Anterior cingulate cortex (tissue), 58 donors: ENCODE data around the gene WDR75.
"Not testable (repeated sequence)": the region's sequence is repeated elsewhere in the genome, so short reads cannot be mapped to it uniquely, and the experiment has no call there.

Experiments used
- DNase-seq, 58 donors: peaks; one replicate each; lab custom pipeline; 2025; lab: John Stamatoyannopoulos, UW

The WDR75 gene

DNA sequence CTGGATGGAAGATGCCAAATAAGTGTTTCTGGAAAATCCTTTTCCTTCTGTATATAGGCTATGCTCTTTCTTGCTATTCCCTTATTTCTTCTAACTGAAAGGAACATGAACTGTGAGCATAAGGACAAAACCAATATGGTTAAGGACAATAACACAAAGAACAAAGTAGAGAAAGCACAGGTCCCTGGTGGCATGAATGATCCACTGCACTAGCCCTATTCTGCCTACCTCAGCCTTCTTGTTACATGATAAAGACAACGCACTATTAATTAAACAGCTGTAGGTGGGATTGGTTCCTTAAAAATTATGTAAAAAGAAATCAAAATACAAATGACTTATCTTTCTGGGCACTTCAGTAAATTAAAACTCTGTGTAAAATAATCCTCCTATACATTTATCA lies 1.9 kb upstream of the WDR75 start:
- no peak for DNase-seq

DNA sequence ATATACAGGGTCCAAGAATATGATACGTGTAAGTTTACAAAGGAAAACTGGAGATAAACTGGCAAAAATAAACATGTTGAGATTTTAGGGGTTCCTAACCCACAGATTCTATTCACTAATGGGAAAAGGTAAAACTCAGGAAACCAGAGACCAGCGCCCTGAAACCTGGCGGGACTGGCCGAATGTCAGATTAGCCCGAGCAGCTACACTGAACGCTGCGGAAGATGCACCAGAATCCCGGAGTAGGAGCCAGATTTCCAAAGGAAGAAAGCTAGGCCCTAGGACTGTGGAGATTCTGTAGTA lies 679 bp upstream of the WDR75 start:
- peak in 6 of 58 donors; percentile 42 to 77 (median 62) for DNase-seq

DNA sequence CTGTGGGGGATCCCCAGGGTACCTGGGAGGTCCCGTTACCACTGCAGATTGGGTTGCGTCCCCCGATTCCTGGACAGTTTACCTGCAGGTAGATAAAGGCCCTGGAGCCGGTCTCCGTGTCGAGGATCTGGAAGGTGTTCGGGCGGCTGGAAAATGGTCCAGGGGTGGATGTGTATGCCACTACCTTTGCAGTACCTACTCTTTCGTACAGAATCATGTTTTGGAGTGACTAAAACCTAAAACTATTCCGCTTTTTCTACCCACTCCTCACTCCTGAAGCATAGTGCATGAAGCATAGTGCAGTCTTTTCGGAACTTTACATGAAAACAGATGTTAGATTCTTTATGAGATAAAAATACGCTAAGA lies 418 bp downstream of the WDR75 start:
- peak in 2 of 58 donors; percentile 52 to 65 for DNase-seq

DNA sequence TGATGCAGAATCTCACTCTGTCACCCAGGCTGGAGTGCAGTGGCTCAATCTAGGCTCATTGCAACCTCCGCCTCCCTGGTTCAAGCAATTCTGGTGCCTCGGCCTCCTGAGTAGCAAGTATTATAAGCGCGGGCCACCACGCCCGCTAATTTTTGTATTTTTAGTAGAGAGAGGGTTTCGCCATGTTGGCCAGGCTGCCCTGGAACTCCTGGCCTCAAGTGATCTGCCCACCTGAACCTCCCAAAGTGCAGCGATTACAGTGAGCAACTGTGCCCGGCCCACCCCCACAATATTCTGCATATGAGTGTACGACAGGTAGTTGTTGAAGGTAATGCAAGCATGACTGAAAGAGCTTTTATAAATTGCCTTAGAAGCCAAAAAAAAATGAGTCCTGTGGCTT lies 1.2 kb downstream of the WDR75 start:
- DNase-seq = no peak

DNA sequence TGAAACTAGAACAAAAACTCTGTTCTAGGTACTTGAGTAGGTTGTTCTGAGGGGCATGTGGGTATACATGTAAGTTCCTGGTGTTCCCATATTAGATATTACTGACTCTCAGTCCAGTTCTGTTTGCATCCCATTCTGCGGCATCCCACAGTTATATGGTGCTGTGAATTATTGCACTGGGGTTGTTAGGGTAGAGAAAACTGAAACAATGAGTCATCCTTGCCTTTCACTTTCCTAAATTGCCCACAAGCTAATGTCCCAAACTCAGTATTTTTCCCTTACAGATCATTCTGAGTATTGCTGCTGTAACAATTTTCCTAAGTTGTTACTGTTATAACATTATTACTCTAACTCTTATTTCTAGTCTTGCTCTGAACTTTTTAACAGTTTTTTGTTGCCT lies 3.0 kb downstream of the WDR75 start:
- no peak for DNase-seq

DNA sequence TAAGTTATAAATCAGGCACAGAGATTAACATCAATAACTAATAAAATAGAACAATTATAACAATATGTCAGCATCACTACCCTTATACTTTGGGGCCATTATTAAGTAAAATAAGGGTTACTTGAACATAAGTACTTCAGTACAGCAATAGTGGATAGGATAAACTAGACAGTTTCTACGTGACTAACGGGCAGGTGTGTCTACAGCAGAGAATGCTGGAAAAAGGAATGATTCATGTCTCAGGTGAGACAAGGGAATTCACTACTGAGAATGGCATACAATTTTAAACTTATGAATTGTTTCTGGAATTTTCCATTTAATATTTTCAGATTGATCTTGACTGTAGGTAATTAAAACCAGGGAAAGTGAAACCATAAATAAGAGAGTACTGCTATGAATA lies 5.5 kb downstream of the WDR75 start:
- no peak for DNase-seq

DNA sequence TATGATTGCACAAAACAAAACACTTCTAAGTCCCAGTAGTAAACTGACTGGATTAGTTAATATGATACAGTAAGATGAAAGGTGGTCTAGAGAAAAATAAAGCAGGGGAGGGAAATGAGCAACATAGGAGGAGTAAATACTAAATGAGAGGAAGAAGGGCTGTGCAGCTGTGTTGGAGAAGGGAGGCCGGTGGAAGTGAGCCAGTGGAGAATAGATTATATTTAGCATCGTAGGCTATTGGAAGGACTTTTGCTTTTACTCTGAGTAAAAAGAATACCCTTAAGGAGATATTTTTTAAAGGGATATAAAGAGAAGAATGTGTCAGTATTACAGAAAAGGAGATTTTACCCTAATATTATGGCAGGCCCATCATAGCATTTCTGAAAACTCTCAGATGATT lies 12.7 kb downstream of the WDR75 start:
- no peak for DNase-seq

DNA sequence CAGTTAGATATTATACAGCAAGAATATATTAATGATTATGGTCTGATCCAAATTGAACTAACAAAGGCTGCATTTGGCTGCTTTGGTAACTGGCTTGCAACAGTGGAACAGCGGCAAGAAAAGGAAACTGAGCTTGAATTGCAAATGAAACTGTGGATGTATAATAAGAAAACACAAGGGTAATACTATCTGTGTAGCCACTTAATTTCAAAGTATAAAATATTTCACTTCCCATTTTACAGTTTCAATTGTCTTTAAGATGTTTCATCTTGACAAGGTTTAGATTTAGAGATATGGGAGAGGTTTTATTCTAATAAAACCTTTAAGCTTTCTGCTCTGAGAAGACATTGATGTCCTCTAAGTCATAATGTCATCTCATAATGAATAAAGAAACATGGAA lies 23.8 kb downstream of the WDR75 start:
- no peak for DNase-seq

DNA sequence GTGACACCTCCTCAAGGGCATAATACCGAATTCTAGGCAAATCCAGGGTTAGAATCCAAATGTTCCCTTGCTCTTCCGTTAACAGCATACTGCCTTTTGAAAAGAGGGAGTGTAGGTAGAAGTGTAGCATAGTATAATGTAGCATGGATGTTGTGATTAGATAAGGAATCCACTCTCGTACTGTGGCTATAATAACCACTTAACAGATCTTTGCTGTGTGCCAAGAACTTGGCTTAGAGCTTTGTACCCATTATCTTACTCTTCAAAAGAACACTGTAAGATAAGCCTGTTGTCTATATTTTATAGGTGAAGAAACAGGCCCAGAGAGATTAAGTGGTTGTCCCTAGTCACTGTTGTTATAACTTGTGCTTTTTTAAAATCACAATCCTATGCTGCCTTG lies 24.2 kb downstream of the WDR75 start:
- no peak for DNase-seq

DNA sequence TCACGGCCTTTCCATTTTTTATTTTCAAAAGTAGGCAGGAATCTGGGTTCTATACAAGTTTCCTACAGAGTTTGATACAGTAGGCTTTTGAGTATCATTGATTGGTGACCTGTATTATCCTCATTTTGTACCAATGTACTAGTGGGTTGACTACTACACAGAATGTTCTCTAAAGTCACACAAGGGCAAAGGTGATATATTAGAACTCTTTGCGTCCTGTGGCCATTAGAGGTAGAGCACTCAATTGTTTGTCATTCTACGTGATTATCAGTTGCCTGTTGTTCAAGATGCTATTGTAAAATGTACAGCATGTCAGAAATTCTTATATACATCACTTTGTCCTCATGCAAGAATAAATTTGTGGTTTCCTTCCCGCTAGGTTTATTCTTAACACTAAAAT lies 24.8 kb downstream of the WDR75 start:
- DNase-seq = no peak

DNA sequence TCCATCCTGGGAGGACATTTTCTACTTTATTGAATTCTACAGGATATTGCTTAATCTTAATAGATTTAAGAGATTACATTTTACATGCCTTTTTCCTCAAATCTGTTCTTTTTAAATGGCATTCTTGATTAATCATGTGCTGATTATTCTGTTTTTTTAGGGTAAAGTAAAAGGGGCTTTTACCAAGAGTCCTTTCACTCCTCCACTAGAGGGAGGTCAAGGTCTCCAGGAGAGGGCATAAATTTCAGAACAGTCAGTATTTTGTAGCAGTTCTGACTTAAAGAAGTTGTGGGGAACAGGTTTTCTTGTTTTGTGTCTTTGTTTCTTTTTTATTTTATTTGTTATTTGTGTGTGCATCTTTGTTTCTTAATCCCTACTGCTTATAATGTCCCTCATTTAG lies 25.4 kb downstream of the WDR75 start:
- DNase-seq = no peak

DNA sequence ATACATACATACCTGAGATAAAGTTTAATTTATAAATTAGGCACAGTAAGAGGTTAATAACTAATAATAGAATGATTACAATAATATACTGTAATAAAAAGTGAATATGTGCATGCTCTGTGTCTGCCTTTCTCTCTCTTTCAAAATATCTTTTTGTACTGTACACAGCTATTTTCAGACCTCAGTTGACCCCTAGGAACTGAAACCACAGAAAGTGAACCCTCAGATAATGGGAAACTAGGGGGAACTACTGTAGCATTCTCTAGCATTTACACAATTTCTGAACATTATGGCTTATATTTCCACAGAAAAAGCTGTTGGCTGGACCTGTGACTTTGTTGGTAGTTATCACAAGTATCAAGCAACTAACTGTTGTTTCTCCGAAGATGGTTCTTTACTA lies 25.9 kb downstream of the WDR75 start:
- DNase-seq = no peak

DNA sequence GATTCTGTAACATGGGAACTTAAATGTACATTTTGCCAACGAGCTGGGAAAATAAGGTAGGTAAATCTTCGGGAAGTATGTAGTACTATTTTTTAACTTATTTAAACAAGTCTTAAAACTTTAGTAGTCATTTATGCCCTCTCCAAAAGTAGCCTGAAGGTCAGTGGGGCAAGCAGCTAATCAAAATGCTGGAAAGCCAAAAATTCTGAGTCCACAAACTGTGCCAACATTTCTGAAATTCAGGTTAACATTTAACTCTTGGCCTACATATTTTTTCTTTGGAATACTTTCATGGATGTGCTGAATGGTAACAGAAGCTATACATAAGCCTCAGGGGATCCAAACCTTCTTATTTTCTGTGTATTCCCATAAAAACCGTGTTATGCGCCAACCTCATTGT lies 26.3 kb downstream of the WDR75 start:
- no peak for DNase-seq

DNA sequence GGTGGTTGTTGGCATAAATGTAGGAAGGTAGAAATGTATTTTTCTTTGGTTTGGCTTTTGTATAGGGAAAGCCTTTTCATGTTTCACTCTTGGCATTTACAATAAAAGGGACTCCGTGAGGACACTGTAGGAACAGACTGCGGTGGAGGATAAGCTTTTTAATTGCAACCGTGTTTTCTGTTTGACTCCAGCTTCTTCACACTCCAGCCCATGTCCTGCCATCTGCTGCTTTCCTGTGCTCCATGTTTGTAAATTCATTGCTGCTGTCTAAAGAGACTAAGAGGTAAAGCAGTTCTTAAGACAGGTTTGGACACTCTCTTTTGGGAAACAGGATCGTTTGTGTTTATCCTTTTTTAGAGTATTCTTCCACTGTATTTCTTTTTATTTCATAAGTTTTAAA lies 33.3 kb downstream of the WDR75 start:
- no peak for DNase-seq

DNA sequence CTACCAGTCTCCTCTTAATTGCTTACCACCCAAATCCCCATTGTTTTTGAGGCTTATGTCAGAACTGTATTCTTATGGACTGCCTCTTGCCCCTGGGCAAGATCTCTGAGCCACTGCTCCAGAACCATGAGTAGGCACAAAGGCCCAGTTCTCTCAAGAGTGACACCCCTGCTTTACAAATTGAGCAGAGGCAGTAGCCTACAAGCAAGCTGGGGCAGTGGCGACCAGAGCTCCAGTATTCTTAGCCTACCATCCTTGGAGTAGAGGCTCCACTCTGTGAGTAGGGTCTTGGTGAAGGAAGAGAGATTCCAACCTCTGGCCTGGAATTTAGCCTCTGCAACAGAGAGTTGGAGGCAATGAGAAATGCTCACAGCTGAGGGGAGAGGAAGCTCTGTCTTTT lies 36.5 kb downstream of the WDR75 start:
- no peak for DNase-seq

DNA sequence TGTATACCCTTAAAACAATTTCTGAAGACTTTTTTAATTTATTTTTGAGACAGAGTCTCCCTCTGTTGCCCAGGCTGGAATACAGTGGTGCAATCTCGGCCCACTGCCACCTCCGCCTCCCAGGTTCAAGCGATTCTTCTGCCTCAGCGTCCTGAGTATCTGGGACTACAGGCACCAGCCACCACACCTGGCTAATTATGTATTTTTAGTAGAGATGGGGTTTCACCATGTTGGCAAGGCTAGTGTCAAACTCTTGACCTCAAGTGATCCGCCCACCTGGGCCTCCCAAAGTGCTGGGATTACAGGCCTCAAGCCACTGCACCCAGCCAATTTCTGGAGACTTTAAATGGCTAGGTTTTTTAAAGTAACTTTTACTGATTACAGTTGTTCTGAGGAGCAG lies 37.0 kb downstream of the WDR75 start:
- not testable (repeated sequence) for DNase-seq

DNA sequence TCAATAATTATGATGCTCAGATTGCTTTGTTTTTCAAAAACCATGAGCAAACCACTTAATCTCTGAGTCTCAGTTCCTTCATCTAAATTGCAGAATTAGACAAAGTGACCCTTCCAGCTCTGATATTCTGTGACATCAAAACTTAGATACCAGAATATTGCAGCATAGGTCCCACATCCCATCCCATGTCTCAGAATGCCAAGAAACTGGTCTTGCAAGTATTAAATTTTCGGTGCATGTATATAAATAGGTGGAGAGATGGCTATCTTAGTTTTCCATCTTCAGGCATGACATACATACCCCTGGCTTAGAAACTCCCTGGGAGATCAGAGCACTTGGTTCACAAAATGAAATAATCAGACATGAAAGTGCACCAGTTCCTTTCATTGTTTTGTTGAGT lies 39.8 kb downstream of the WDR75 start:
- no peak for DNase-seq

DNA sequence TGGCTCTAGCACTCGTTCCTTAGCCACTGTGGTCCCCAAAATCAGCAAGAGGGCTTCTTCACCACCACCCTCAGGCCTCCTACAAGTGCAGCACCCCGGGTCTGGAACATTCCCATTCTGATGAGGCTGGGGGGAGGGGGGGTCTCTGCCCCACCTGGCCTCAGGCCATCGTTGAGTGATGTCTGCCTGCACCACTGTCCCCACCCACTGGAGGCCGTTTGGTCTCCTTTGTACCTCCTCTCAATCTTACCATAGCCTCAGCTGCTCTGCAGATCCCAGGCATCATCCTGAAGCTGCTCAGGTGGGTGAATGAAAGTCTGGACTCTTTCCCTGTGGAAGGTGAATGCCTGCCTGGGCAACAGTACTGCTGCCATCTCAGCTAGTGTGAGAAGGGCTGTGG lies 42.3 kb downstream of the WDR75 start:
- no peak for DNase-seq

DNA sequence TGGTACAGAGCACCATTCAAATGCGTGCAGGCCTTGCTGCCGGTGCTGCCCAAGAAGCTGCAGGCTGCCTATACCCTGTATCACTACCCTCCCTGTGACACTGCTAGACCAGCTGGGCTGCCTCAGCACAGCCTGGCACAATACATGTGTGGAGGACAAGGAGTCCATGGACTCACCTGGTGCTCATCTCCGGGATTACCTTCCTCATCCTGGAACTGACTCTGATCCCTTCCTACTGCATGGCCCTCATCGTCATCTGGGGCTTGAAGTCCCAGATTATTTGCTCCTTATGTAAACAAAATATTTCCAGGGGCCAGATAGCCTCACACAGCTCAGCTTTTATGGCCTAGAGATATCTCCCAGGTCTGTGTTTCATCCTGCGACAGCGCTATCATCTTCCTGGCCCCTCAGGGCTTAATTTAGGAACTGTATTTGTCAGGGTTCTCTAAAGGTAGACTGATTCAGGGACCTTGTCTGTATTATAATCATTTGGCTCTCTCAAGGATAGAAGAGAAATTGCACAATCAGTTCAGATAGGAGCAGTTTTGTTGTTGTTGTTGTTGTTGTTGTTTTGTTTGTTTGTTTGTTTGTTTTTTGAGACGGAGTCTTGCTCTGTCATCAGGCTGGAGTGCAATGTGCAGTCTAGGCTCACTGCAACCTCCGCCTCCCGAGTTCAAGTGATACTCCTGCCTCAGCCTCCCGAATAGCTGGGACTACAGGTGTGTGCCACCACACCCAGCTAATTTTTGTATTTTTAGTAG lies 42.9 kb downstream of the WDR75 start:
- DNase-seq = no peak

DNA sequence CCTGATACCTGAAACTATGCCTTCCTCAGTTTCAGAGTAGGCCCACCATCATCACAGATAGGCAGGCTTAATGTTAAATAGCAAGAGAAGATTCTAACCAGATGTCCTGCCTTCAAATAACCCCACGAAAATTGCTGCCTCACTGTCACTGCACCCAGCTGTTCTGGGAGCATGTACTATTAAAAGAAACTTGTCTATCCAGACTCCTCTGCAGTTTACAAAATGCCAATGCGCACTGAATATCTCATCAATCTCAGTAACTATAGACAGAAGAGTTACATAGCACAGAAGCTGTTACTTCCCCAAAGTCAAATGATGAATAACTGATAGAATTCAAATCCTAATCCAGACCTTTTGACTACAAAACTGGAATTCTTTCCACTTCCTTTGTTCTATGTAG lies 43.9 kb downstream of the WDR75 start:
- DNase-seq = peak in 2 of 58 donors; percentile 3 to 6

DNA sequence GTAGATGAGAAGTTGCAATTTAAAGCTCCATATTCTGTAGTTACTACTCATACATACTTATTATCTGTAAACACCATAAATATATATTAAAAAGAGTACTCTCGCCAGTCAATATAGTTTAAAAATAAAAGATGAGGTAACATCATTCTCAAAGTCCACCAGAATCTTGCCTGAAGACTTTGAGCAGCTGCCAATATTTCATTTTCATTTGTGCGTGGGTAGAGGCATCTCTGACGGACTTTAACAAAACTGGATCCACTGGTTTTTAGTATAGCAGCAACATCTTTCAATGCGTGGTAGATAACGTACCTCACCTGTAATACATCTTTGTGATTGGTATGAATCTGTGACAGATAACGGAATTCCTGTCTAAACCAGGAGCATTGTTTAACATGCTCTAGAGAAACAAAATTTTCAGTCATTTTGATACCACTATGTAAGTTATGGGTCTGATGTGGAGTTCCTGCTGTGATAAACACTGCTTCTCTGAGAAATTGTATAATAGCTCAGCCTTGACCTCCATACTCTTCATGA lies 45.0 kb downstream of the WDR75 start:
- no peak for DNase-seq

DNA sequence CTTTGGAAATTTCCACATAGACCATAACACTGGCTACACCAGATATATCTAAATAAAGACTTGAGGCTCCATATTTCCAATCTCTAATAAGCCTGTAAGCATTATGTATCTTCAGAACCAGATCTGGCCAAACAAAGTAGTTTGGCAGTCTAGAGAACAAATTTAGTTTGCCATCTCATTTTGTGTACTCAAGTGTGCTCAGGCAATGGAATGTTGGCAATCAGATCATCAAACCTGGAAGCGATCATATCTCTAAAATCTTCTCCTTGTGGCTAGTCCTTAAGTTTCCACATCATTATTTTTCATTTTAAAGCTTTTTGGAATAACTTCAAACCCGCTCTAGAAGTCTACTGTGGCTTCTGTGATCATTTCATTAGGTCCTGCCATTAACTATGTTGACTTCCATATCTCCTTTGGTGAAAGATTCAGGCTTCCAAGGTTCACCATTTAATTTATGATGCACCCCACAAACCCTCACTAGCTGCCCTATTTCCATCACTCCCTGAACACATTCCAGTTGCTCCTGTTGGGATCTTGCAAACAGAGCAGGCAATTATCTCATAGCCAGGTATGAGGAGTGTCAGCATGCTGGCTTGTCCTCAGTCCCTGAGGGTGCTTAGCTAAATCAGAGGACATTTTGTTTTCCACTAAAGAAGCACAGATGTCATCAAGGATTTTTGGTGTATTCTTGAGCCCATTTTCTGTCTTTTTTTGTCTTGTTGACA lies 46.2 kb downstream of the WDR75 start:
- DNase-seq = no peak

DNA sequence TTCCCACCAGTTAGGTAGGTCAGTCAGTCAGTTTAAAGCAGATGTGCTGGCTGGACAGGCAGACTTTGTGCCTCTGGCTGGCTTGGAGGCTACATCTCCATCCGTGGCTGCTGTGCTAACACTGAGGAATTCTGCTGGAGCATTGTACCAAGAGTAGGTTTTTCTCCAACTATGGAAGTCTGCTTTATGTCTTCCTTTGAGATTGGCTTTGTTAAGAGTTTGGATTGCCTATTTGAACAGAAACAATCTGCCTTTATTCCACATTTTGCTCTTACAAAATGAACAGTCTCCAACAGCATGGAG lies 46.7 kb downstream of the WDR75 start:
- no peak for DNase-seq
